ENCODE data around the gene PCDHGC4. TPM values are rescaled to one million over a fixed set of nuclear protein-coding genes. Genes with fewer than 3 reads are reported as not detected.

PCDHGC4 gene
- total and polyA plus RNA-seq, 2 donors (not counting 3 experiments of a cell fraction or from before 2014, with no cell fraction given): 0.25 to 2.1 TPM

GRCh38 chr5:141477815-141478214 lies 7.0 kb upstream of the PCDHGC4 start:
- Histone ChIP-seq H3K4me1 (ENCODE audit: control insufficient read depth, extremely low read depth, insufficient read depth, low read length) (peaks cover 7% of the 10 kb centered on the region), H3K79me2 (ENCODE audit: control insufficient read depth, insufficient read depth, low read length) (no peaks in the 10 kb centered on the region), H3K27ac (ENCODE audit: insufficient read depth, low read depth, low read length) (no peak overlapping the region), H3K36me3 (ENCODE audit: control insufficient read depth in 2 of 2, extremely low read depth in 1 of 2, insufficient read depth in 2 of 2, low read length in 2 of 2) (no peaks in the 10 kb centered on the region), H3K4me3 (replicated peaks in 1 of 3; ENCODE audit: insufficient read depth in 1 of 3, low read depth in 1 of 3, low read length in 3 of 3) (no peak overlapping the region), H4K20me1 (replicated peaks; ENCODE audit: control insufficient read depth, extremely low read depth, insufficient read depth, low read length) (no peaks in the 10 kb centered on the region), H3K9me1 (replicated peaks; ENCODE audit: control insufficient read depth, extremely low read depth, insufficient read depth, low read length) (no peaks in the 10 kb centered on the region), H3K27me3 (ENCODE audit: control insufficient read depth in 2 of 2, insufficient read depth in 2 of 2, low read length in 2 of 2) (peaks cover 0 to 5% of the 10 kb centered on the region in 2 experiments), H3K9ac (replicated peaks; ENCODE audit: extremely low read depth, insufficient read depth, low read length) (no peak overlapping the region), H2AFZ (ENCODE audit: low read depth, low read length) (no peak overlapping the region), H3K4me2 (ENCODE audit: insufficient read depth, low read length) (no peak overlapping the region), H3K9me3 (replicated peaks; ENCODE audit: control insufficient read depth, insufficient read depth, low read length) (no peaks in the 10 kb centered on the region)
- dilution Hi-C loops (cut with MboI; ENCODE audit: extremely low pct_ligation_motif_present, low sequenced_read_pairs): no loop called here
- DNase-seq (ENCODE audit: low read depth, low spot score): no peak
- ChIA-PET POLR2A (no interaction called here), CTCF (interaction anchor here (0.6 to 3.4 kb wide), 4 partner anchors 36 to 80 kb away, joined by 3 to 64 read pairs (median 5); partner anchors contain the start of gene PCDHGA12)
- TF ChIP-seq MYC (IDR thresholded peaks at IDR 0.05; ENCODE audit: low read depth, low read length) (no peak), GATA2 (IDR thresholded peaks at IDR 0.05; ENCODE audit: insufficient read depth, insufficient read length, low read depth, low read length) (no peak), FOS (IDR thresholded peaks at IDR 0.05; ENCODE audit: borderline replicate concordance, insufficient read depth, low read length) (no peak), JUN (IDR thresholded peaks at IDR 0.05; ENCODE audit: borderline replicate concordance, insufficient read depth, insufficient read length, low read depth) (no peak), POLR2A (IDR thresholded peaks at IDR 0.05; ENCODE audit: low read depth, low read length) (no peak)
- TF ChIP-seq, protein P1, sequence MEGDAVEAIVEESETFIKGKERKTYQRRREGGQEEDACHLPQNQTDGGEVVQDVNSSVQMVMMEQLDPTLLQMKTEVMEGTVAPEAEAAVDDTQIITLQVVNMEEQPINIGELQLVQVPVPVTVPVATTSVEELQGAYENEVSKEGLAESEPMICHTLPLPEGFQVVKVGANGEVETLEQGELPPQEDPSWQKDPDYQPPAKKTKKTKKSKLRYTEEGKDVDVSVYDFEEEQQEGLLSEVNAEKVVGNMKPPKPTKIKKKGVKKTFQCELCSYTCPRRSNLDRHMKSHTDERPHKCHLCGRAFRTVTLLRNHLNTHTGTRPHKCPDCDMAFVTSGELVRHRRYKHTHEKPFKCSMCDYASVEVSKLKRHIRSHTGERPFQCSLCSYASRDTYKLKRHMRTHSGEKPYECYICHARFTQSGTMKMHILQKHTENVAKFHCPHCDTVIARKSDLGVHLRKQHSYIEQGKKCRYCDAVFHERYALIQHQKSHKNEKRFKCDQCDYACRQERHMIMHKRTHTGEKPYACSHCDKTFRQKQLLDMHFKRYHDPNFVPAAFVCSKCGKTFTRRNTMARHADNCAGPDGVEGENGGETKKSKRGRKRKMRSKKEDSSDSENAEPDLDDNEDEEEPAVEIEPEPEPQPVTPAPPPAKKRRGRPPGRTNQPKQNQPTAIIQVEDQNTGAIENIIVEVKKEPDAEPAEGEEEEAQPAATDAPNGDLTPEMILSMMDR (IDR thresholded peaks at IDR 0.05; ENCODE audit: extremely low read depth in 1 of 2, insufficient read depth in 1 of 2, low read depth in 1 of 2, low read length in 2 of 2): no peak
- BruUV-seq (replicated peaks): no TSS peak
- intact Hi-C loops (cut with micrococcal nuclease): loop anchor here (2.0 kb wide), 1 partner anchor 57 kb away; the partner anchor contains the start of gene PCDHGA11
- no peak for FAIRE-seq
